Testis (tissue), 2 donors: Measurements from ENCODE around the gene ZW10.

Source experiments
- POLR2A ChIP-seq: fragments of 450-650 bp; IDR thresholded peaks from one replicate; pipeline ENCODE4 v1.6.1; 2017; ENCODE audit warnings: antibody characterized with exemption, mild to moderate bottlenecking, moderate library complexity
- TF ChIP-seq, protein P1 (sequence below), 3 experiments: fragments of 450-650 bp in 2 of 3; fragments of 200-600 bp in 1 of 3; sonication (generic) in 1 of 3; IDR thresholded peaks; one replicate each; pipeline ENCODE4 v1.5.1; 2016 to 2019; ENCODE audit warnings: antibody characterized with exemption in 3 of 3, mild to moderate bottlenecking in 2 of 3, moderate library complexity in 1 of 3

DNA sequence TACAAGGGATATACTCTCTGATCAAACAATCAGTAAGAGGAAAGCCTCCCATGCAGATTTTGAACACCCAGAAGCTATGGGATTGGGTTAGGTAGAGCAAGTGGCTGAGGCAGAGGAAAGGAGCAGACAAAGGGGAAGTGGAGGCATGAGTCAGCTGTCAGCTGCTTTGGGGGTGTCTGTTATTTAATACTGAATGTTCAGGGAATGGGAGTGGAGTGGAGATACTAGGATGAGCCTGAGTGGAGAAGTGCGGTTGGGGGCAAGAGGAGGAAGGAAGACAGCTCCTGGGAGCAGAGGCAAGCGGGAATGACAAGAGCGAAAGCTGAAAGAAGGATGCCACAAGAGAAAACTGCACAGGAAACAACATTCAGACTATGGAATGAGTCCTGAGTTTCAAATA is 44.7 kb downstream of the ZW10 start:
- TF ChIP-seq POLR2A = no peak
- TF ChIP-seq, protein P1, sequence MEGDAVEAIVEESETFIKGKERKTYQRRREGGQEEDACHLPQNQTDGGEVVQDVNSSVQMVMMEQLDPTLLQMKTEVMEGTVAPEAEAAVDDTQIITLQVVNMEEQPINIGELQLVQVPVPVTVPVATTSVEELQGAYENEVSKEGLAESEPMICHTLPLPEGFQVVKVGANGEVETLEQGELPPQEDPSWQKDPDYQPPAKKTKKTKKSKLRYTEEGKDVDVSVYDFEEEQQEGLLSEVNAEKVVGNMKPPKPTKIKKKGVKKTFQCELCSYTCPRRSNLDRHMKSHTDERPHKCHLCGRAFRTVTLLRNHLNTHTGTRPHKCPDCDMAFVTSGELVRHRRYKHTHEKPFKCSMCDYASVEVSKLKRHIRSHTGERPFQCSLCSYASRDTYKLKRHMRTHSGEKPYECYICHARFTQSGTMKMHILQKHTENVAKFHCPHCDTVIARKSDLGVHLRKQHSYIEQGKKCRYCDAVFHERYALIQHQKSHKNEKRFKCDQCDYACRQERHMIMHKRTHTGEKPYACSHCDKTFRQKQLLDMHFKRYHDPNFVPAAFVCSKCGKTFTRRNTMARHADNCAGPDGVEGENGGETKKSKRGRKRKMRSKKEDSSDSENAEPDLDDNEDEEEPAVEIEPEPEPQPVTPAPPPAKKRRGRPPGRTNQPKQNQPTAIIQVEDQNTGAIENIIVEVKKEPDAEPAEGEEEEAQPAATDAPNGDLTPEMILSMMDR (IDR thresholded peaks at IDR 0.05) = no peak
